Mucosa of gallbladder (tissue), 1 donor: ENCODE measurements around the gene INSR. TPM values are rescaled to one million over a fixed set of nuclear protein-coding genes. Genes with fewer than 3 reads are reported as not detected.
"Not testable (repeated sequence)": the region's sequence is repeated elsewhere in the genome, so short reads cannot be mapped to it uniquely, and the experiment has no call there.

Experiments
- DNase-seq: peaks from one replicate; pipeline ENCODE4 v3.0.0-alpha.2; 2020; ENCODE audit warnings: low spot score
- total RNA-seq: library from RNA; stranded (reverse); gene quantifications from one replicate; pipeline ENCODE4 v1.2.1, GENCODE V29; 2021
- donor health status: DM: no; HTN: no; CAD: no.

The INSR gene
- total RNA-seq, 1 donor from 2014 or later, result 90.7 TPM

GRCh38 chr19:7224209-7224686 lies 70.0 kb downstream of the INSR start:
- peak; percentile 81 for DNase-seq

- DNase-seq, result no peak
Measured at GRCh38 chr19:7223429-7223828, 70.8 kb downstream of the INSR start.

GRCh38 chr19:7219056-7219455 lies 75.2 kb downstream of the INSR start:
- no peak for DNase-seq

- no peak for DNase-seq
Measured at GRCh38 chr19:7217861-7218260, 76.4 kb downstream of the INSR start.

- no peak for DNase-seq
Measured at GRCh38 chr19:7216373-7216902, 77.8 kb downstream of the INSR start.

- no peak for DNase-seq
Measured at GRCh38 chr19:7215176-7215575, 79.0 kb downstream of the INSR start.

GRCh38 chr19:7214324-7215089 lies 79.7 kb downstream of the INSR start:
- DNase-seq, result no peak

- DNase-seq, result no peak
Measured at GRCh38 chr19:7213628-7214323, 80.4 kb downstream of the INSR start.

GRCh38 chr19:7211191-7211951 lies 82.8 kb downstream of the INSR start:
- peak; percentile 84 for DNase-seq

GRCh38 chr19:7210359-7210758 lies 83.9 kb downstream of the INSR start:
- DNase-seq, result no peak

GRCh38 chr19:7209597-7210325 lies 84.5 kb downstream of the INSR start:
- not testable (repeated sequence) for DNase-seq

- not testable (repeated sequence) for DNase-seq
Measured at GRCh38 chr19:7209036-7209435, 85.2 kb downstream of the INSR start.

GRCh38 chr19:7203332-7203731 lies 90.9 kb downstream of the INSR start:
- DNase-seq, result peak; percentile 50

GRCh38 chr19:7202888-7203287 lies 91.3 kb downstream of the INSR start:
- no peak for DNase-seq

GRCh38 chr19:7200736-7201135 lies 93.5 kb downstream of the INSR start:
- DNase-seq, result no peak

- DNase-seq, result peak; percentile 62
Measured at GRCh38 chr19:7199613-7200533, 94.3 kb downstream of the INSR start.

- peak; percentile 94 for DNase-seq
Measured at GRCh38 chr19:7197760-7198696, 96.2 kb downstream of the INSR start.

GRCh38 chr19:7197119-7197759 lies 97.0 kb downstream of the INSR start:
- DNase-seq, result peak; percentile 91

- no peak for DNase-seq
Measured at GRCh38 chr19:7196763-7197118, 97.5 kb downstream of the INSR start.
